ENCODE results near the gene TMPRSS6. TPM values are rescaled to one million over a fixed set of nuclear protein-coding genes. Genes with fewer than 3 reads are reported as not detected.

Gene TMPRSS6
- total and polyA plus RNA-seq, 2 of the 13 experiments (the other 11 are each of a cell fraction or from before 2014, with no cell fraction given) = 4.2 to 4.8 TPM

- TF ChIP-seq POLR2AphosphoS5 (IDR thresholded peaks at IDR 0.05; ENCODE audit: low read depth, low read length) = no peak
- TF ChIP-seq SNAPC2 (CRISPR knock-in tag; IDR thresholded peaks at IDR 0.05) = no peak
- TF ChIP-seq ZNF580 (CRISPR knock-in tag; IDR thresholded peaks at IDR 0.05; ENCODE audit: borderline replicate concordance, low read depth) = no peak
- TF ChIP-seq EZH2 (conservative IDR thresholded peaks at IDR 0.05; ENCODE audit: low read depth, low read length) = no peak
- TF ChIP-seq SPEN (CRISPR knock-in tag; IDR thresholded peaks at IDR 0.05; ENCODE audit: low read depth) = peak; percentile 48; the same call in 1 of the 2 replicates
- TF ChIP-seq ONECUT2 (CRISPR knock-in tag; IDR thresholded peaks at IDR 0.05) = peak; percentile 98
- peak; percentile 14; the same call in 1 of the 2 replicates for TF ChIP-seq ETV5 (CRISPR knock-in tag; IDR thresholded peaks at IDR 0.05; ENCODE audit: borderline replicate concordance)
- TF ChIP-seq TAF1 (CRISPR knock-in tag; IDR thresholded peaks at IDR 0.05) = no peak
- no peak for TF ChIP-seq ZNF841 (CRISPR knock-in tag; IDR thresholded peaks at IDR 0.05; ENCODE audit: borderline replicate concordance)
- TF ChIP-seq TCF7L2 (IDR thresholded peaks at IDR 0.05; ENCODE audit: low read depth, low read length) = no peak
- no peak for TF ChIP-seq ZNF205 (CRISPR knock-in tag; IDR thresholded peaks at IDR 0.05)
- TF ChIP-seq STAT5B (CRISPR knock-in tag; IDR thresholded peaks at IDR 0.05) = no peak
- TF ChIP-seq KLF13 (CRISPR knock-in tag; IDR thresholded peaks at IDR 0.05) = no peak
- TF ChIP-seq, protein P1, sequence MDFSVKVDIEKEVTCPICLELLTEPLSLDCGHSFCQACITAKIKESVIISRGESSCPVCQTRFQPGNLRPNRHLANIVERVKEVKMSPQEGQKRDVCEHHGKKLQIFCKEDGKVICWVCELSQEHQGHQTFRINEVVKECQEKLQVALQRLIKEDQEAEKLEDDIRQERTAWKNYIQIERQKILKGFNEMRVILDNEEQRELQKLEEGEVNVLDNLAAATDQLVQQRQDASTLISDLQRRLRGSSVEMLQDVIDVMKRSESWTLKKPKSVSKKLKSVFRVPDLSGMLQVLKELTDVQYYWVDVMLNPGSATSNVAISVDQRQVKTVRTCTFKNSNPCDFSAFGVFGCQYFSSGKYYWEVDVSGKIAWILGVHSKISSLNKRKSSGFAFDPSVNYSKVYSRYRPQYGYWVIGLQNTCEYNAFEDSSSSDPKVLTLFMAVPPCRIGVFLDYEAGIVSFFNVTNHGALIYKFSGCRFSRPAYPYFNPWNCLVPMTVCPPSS (IDR thresholded peaks at IDR 0.05) = no peak
- no peak for TF ChIP-seq MAFF (IDR thresholded peaks at IDR 0.05; ENCODE audit: low read depth, low read length)
- TF ChIP-seq ZNF605 (CRISPR knock-in tag; IDR thresholded peaks at IDR 0.05) = 0 out of 2 replicates have a peak, but pooled peaks have one; percentile 65
- TF ChIP-seq, protein P2, sequence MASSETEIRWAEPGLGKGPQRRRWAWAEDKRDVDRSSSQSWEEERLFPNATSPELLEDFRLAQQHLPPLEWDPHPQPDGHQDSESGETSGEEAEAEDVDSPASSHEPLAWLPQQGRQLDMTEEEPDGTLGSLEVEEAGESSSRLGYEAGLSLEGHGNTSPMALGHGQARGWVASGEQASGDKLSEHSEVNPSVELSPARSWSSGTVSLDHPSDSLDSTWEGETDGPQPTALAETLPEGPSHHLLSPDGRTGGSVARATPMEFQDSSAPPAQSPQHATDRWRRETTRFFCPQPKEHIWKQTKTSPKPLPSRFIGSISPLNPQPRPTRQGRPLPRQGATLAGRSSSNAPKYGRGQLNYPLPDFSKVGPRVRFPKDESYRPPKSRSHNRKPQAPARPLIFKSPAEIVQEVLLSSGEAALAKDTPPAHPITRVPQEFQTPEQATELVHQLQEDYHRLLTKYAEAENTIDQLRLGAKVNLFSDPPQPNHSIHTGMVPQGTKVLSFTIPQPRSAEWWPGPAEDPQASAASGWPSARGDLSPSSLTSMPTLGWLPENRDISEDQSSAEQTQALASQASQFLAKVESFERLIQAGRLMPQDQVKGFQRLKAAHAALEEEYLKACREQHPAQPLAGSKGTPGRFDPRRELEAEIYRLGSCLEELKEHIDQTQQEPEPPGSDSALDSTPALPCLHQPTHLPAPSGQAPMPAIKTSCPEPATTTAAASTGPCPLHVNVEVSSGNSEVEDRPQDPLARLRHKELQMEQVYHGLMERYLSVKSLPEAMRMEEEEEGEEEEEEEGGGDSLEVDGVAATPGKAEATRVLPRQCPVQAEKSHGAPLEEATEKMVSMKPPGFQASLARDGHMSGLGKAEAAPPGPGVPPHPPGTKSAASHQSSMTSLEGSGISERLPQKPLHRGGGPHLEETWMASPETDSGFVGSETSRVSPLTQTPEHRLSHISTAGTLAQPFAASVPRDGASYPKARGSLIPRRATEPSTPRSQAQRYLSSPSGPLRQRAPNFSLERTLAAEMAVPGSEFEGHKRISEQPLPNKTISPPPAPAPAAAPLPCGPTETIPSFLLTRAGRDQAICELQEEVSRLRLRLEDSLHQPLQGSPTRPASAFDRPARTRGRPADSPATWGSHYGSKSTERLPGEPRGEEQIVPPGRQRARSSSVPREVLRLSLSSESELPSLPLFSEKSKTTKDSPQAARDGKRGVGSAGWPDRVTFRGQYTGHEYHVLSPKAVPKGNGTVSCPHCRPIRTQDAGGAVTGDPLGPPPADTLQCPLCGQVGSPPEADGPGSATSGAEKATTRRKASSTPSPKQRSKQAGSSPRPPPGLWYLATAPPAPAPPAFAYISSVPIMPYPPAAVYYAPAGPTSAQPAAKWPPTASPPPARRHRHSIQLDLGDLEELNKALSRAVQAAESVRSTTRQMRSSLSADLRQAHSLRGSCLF (CRISPR knock-in tag; IDR thresholded peaks at IDR 0.05; ENCODE audit: borderline replicate concordance) = no peak
- TF ChIP-seq GLMP (CRISPR knock-in tag; IDR thresholded peaks at IDR 0.05; ENCODE audit: borderline replicate concordance) = no peak
- TF ChIP-seq ZNF878 (CRISPR knock-in tag; IDR thresholded peaks at IDR 0.05) = no peak
- no peak for TF ChIP-seq FOXM1 (CRISPR knock-in tag; IDR thresholded peaks at IDR 0.05)
- TF ChIP-seq TP53 (CRISPR knock-in tag; conservative IDR thresholded peaks at IDR 0.05) = no peak
Measured at GRCh38 chr22:37112084-37112728, 2.7 kb upstream of the TMPRSS6 start (continued).
